ENCODE results near the gene CBX6. TPM values are rescaled to one million over a fixed set of nuclear protein-coding genes. Genes with fewer than 3 reads are reported as not detected.

Gene CBX6
- total and polyA plus RNA-seq, 2 of the 8 experiments (the other 6 are each of a cell fraction or from before 2014, with no cell fraction given): 10.6 to 27.5 TPM

GRCh38 chr22:38834215-38834953, 37.6 kb downstream of the CBX6 start:
- no peak overlapping the region for H3K14ac ChIP-seq (ENCODE audit: insufficient read length)
- CTCF ChIA-PET (ENCODE audit: partially characterized antibody): interaction anchor here (0.5 to 5.6 kb wide), 12 partner anchors 8 to 93 kb away, joined by 3 to 53 read pairs (median 6); partner anchors contain the start of gene NPTXR
- no peak overlapping the region for H2AFZ ChIP-seq (ENCODE audit: low read length)
- FAIRE-seq (no peak), DNase-seq (ENCODE audit: low read depth in 1 of 2, low spot score in 2 of 2) (no peak)
- peaks cover 0 to 6% (median 3%) of the 10 kb centered on the region in 4 experiments; a peak in 5 of 7 replicates for H3K4me1 ChIP-seq (replicated peaks in 1 of 4; ENCODE audit: control insufficient read depth in 3 of 4, insufficient read depth in 4 of 4, low read length in 3 of 4)
- no peak overlapping the region; the same call in 1 of the 2 replicates for H2BK5ac ChIP-seq (ENCODE audit: low read depth, low read length)
- no peak overlapping the region for H3K18ac ChIP-seq (ENCODE audit: extremely low read depth, low read length)
- H3K4me2 ChIP-seq (ENCODE audit: insufficient read depth in 1 of 2, low read depth in 2 of 2, low read length in 2 of 2): no peak overlapping the region
- no peak overlapping the region for H2BK120ac ChIP-seq (replicated peaks; ENCODE audit: low read depth, low read length)
- no peaks in the 10 kb centered on the region for H3K36me3 ChIP-seq (ENCODE audit: control insufficient read depth in 2 of 4, insufficient read depth in 4 of 4, low read length in 3 of 4)
- H3K4me3 ChIP-seq (ENCODE audit: extremely low read depth in 1 of 4, insufficient read depth in 2 of 4, low read depth in 3 of 4, low read length in 4 of 4): no peak overlapping the region
- no peak overlapping the region for H3K23ac ChIP-seq (ENCODE audit: insufficient read length)
- no peaks in the 10 kb centered on the region for H3K9me3 ChIP-seq (ENCODE audit: insufficient read depth in 2 of 2, low read depth in 1 of 2, low read length in 1 of 2)
- H4K20me1 ChIP-seq (replicated peaks in 1 of 2; ENCODE audit: control insufficient read depth in 1 of 2, insufficient read depth in 2 of 2, low read length in 2 of 2): peaks cover 0 to 3% of the 10 kb centered on the region in 2 experiments
- H2BK20ac ChIP-seq (ENCODE audit: low read length): peak overlapping the region; percentile 80; the same call in 1 of the 2 replicates
- H4K8ac ChIP-seq (ENCODE audit: extremely low read depth, insufficient read depth, low read length): no peak overlapping the region
- no peaks in the 10 kb centered on the region for H3K79me2 ChIP-seq (ENCODE audit: control insufficient read depth in 1 of 2, insufficient read depth in 2 of 2, low read length in 2 of 2)
- H3K23me2 ChIP-seq (ENCODE audit: low read depth, low read length): peaks cover 1% of the 10 kb centered on the region; the same call in 1 of the 2 replicates
- H4K5ac ChIP-seq (ENCODE audit: insufficient read length, low read depth, low read length): no peak overlapping the region
- no peak overlapping the region for H4K91ac ChIP-seq (replicated peaks; ENCODE audit: insufficient read length, low read length)
- H2BK15ac ChIP-seq (ENCODE audit: low read length): 0 out of 2 replicates have a peak overlapping the region, but pooled peaks have one; percentile 49
- no peak for TF ChIP-seq CHD2 (IDR thresholded peaks at IDR 0.05; ENCODE audit: low read length)
- H2AK5ac ChIP-seq (ENCODE audit: low read depth, low read length): no peak overlapping the region; the same call in 1 of the 2 replicates
- H3K9ac ChIP-seq (replicated peaks in 1 of 4; ENCODE audit: extremely low read depth in 1 of 4, low read depth in 3 of 4, low read length in 3 of 4): no peak overlapping the region
- no peak overlapping the region for H3K27ac ChIP-seq (ENCODE audit: low read depth, low read length)
- 83% methylated on average over 13 of the region's 13 CpGs; no CpG with 5 or more reads in 1 of the 2 experiments for WGBS, 2 experiments (ENCODE audit: extremely low coverage in 1 of 2, insufficient coverage in 1 of 2, insufficient read length in 1 of 2, insufficient replicate concordance in 2 of 2, low coverage in 1 of 2, low lambda C conversion rate in 2 of 2, missing lambda C conversion rate in 1 of 2)
- no peak overlapping the region for H3K56ac ChIP-seq (replicated peaks; ENCODE audit: insufficient read length, low read depth, low read length)
- H2BK12ac ChIP-seq (ENCODE audit: low read depth, low read length): no peak overlapping the region
- no peaks in the 10 kb centered on the region for H3K27me3 ChIP-seq (replicated peaks in 1 of 4; ENCODE audit: control insufficient read depth in 3 of 4, extremely low read depth in 1 of 4, insufficient read depth in 3 of 4, low read length in 3 of 4)
- POLR2A ChIA-PET (ENCODE audit: partially characterized antibody): interaction anchor here (0.7 to 1.7 kb wide), 4 partner anchors 9 to 521 kb away, joined by 3 to 5 read pairs (median 4); partner anchors contain the start of gene NPTXR
- H3K4ac ChIP-seq (replicated peaks; ENCODE audit: insufficient read length, low read depth, low read length): no peak overlapping the region
- H3K79me1 ChIP-seq (ENCODE audit: low read depth, low read length): no peaks in the 10 kb centered on the region
